ENCODE results near the gene DSG4. TPM values are rescaled to one million over a fixed set of nuclear protein-coding genes. Genes with fewer than 3 reads are reported as not detected.

Gene DSG4
- total and polyA plus RNA-seq, 2 of the 4 experiments (the other 2 are of a cell fraction), result not detected

DNA sequence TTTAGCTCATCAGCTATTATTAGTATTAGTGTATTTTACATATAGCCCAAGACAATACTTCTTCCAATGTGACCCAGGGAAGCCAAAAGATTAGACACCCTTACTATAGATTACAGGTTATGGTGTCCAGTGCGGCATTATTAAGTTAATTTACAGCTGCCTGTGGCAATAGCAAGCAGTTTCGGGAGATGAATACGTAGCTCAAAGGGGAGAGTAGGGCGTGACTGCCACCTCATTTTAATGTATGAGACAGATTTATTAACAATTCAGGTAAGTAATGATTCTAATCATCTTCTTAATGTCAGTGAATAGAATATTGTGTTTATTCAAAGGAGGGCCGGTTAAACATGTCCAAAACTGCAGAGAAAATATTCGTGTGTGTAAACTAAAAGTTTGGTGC lies 64.2 kb downstream of the DSG4 start:
- H3K4me3 ChIP-seq (ENCODE audit: insufficient read depth, low read depth, low read length), result no peak overlapping the region
- POLR2A ChIA-PET (ENCODE audit: unreplicated experiment), result no interaction called here
- no peak overlapping the region for H2BK5ac ChIP-seq (ENCODE audit: low read depth, low read length, poor library complexity, severe bottlenecking)
- H3K27ac ChIP-seq (ENCODE audit: insufficient read depth, low read length), result no peak overlapping the region
- H3K9me3 ChIP-seq (ENCODE audit: control insufficient read depth, insufficient read depth, low read length), result no peaks in the 10 kb centered on the region; the same call in 1 of the 2 replicates
- H2BK15ac ChIP-seq (ENCODE audit: low read depth, low read length), result no peak overlapping the region
- intact Hi-C loops (cut with micrococcal nuclease) (no loop called here), dilution Hi-C loops (cut with HindIII; ENCODE audit: low sequenced_read_pairs, unreplicated experiment) (no loop called here), in situ Hi-C loops (cut with MboI; ENCODE audit: low sequenced_read_pairs) (no loop called here)
- no CpG with 5 or more reads among the region's 6 CpGs for WGBS, 2 experiments (ENCODE audit: extremely low coverage in 2 of 2, insufficient read length in 1 of 2)
- H3K18ac ChIP-seq (ENCODE audit: low read depth, low read length), result no peak overlapping the region
- no peaks in the 10 kb centered on the region for H3K9me1 ChIP-seq (ENCODE audit: insufficient read depth, low read length)
- H3K36me3 ChIP-seq (ENCODE audit: control insufficient read depth, insufficient read depth, low read length), result no peaks in the 10 kb centered on the region
- H3K14ac ChIP-seq (replicated peaks; ENCODE audit: low read depth, low read length), result no peak overlapping the region
- H3K4ac ChIP-seq (ENCODE audit: low read depth, low read length), result no peak overlapping the region
- no peaks in the 10 kb centered on the region for H4K20me1 ChIP-seq (ENCODE audit: insufficient read depth, low read length)
- no peak overlapping the region for H2AK5ac ChIP-seq (ENCODE audit: low read depth, low read length)
- H4K5ac ChIP-seq (ENCODE audit: low read depth, low read length), result no peak overlapping the region
- CTCF ChIA-PET, result no interaction called here
- TF ChIP-seq RAD21 (IDR thresholded peaks at IDR 0.05; ENCODE audit: low read length) (no peak), MXI1 (IDR thresholded peaks at IDR 0.05; ENCODE audit: borderline replicate concordance, low read depth, low read length) (no peak), FOS (IDR thresholded peaks at IDR 0.05; ENCODE audit: low read depth, low read length) (no peak), CTCF (conservative IDR thresholded peaks at IDR 0.05; ENCODE audit: low read depth, low read length) (no peak), POLR2A (IDR thresholded peaks at IDR 0.05; ENCODE audit: low read depth, low read length) (no peak), MAFK (IDR thresholded peaks at IDR 0.05; ENCODE audit: low read depth, low read length) (no peak)
- TF ChIP-seq, protein P1, sequence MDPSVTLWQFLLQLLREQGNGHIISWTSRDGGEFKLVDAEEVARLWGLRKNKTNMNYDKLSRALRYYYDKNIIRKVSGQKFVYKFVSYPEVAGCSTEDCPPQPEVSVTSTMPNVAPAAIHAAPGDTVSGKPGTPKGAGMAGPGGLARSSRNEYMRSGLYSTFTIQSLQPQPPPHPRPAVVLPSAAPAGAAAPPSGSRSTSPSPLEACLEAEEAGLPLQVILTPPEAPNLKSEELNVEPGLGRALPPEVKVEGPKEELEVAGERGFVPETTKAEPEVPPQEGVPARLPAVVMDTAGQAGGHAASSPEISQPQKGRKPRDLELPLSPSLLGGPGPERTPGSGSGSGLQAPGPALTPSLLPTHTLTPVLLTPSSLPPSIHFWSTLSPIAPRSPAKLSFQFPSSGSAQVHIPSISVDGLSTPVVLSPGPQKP (IDR thresholded peaks at IDR 0.05; ENCODE audit: borderline replicate concordance, low read depth, low read length), result no peak
- no peak overlapping the region for H3K4me2 ChIP-seq (ENCODE audit: low read depth, low read length)
- no peak overlapping the region for H2AK9ac ChIP-seq (replicated peaks; ENCODE audit: low read depth, low read length, poor library complexity)
- no peak overlapping the region for H4K91ac ChIP-seq (ENCODE audit: insufficient read depth, low read depth, low read length)
- no peak overlapping the region for H3K23ac ChIP-seq (ENCODE audit: low read depth, low read length)
- no peaks in the 10 kb centered on the region for H3K4me1 ChIP-seq (ENCODE audit: control insufficient read depth, insufficient read depth, low read length)
- H2AFZ ChIP-seq (replicated peaks; ENCODE audit: low read length, poor library complexity), result no peak overlapping the region
- no peak overlapping the region for H2BK120ac ChIP-seq (ENCODE audit: low read depth, low read length)
- ATAC-seq (ENCODE audit: low read depth) (no peak), DNase-seq (no peak)
- BruUV-seq (replicated peaks), result no TSS peak
- H3K27me3 ChIP-seq (ENCODE audit: control insufficient read depth, insufficient read depth, low read length), result no peaks in the 10 kb centered on the region
- H2BK20ac ChIP-seq (ENCODE audit: low read depth, low read length), result no peak overlapping the region
- no peaks in the 10 kb centered on the region for H3K79me1 ChIP-seq (ENCODE audit: low read depth in 1 of 2, low read length in 2 of 2)
- H3K9ac ChIP-seq (ENCODE audit: low read depth, low read length), result no peak overlapping the region
- no peak overlapping the region for H4K8ac ChIP-seq (ENCODE audit: low read depth in 2 of 2, low read length in 2 of 2)
- H3K56ac ChIP-seq (ENCODE audit: extremely low read depth, insufficient read depth, low read length), result no peak overlapping the region
